H9 (cell line): ENCODE results near the gene TLK1. TPM values are rescaled to one million over a fixed set of nuclear protein-coding genes. Genes with fewer than 3 reads are reported as not detected.

ENCODE experiments used
- DNase-seq: peaks from one replicate; pipeline ENCODE4 v3.0.0-alpha.2; 2017
- H2AFZ ChIP-seq: one replicate; pipeline ENCODE4 v1.6.1; 2013; ENCODE audit warnings: mild to moderate bottlenecking, low read length, control low read depth, moderate library complexity
- H2AK5ac ChIP-seq: 2 replicates; pipeline ENCODE4 v1.6.1; 2013; ENCODE audit warnings: low read length, control low read depth, mixed read lengths; ENCODE audit not compliant: insufficient read length
- H2BK120ac ChIP-seq: one replicate; pipeline ENCODE4 v1.6.1; 2013; ENCODE audit warnings: low read depth, mild to moderate bottlenecking, low read length, control low read depth, inconsistent platforms; ENCODE audit not compliant: poor library complexity, severe bottlenecking
- H2BK12ac ChIP-seq: 2 replicates; pipeline ENCODE4 v1.6.1; 2013; ENCODE audit warnings: low read length, control low read depth, mixed read lengths, low read depth; ENCODE audit not compliant: insufficient read length
- H2BK15ac ChIP-seq: 2 replicates; pipeline ENCODE4 v1.6.1; 2013; ENCODE audit warnings: low read depth, low read length, control low read depth
- H2BK20ac ChIP-seq: one replicate; pipeline ENCODE4 v1.6.1; 2013; ENCODE audit warnings: low read depth, mild to moderate bottlenecking, low read length, control low read depth, inconsistent platforms; ENCODE audit not compliant: poor library complexity, severe bottlenecking
- H2BK5ac ChIP-seq: 2 replicates; pipeline ENCODE4 v1.6.1; 2013; ENCODE audit warnings: low read length, control low read depth, mixed read lengths; ENCODE audit not compliant: insufficient read length
- H3K14ac ChIP-seq: 2 replicates; pipeline ENCODE4 v1.6.1; 2013; ENCODE audit warnings: low read length, control low read depth; ENCODE audit not compliant: insufficient read depth
- H3K18ac ChIP-seq: 2 replicates; pipeline ENCODE4 v1.6.1; 2013; ENCODE audit warnings: low read depth, mild to moderate bottlenecking, mixed read lengths, low read length, control low read depth; ENCODE audit not compliant: insufficient read length
- H3K23ac ChIP-seq: 2 replicates; pipeline ENCODE4 v1.6.1; 2013; ENCODE audit warnings: low read length, control low read depth, mixed read lengths, low read depth; ENCODE audit not compliant: insufficient read length
- H3K23me2 ChIP-seq: 2 replicates; pipeline ENCODE4 v1.6.1; 2013; ENCODE audit warnings: low read depth, mild to moderate bottlenecking, mixed read lengths, low read length, control low read depth; ENCODE audit not compliant: insufficient read length, poor library complexity, severe bottlenecking
- H3K27ac ChIP-seq: 2 replicates; pipeline ENCODE4 v1.5.1; 2013; ENCODE audit warnings: low read length, control low read depth, mixed read lengths, low read depth; ENCODE audit not compliant: insufficient read length
- H3K27me3 ChIP-seq: 2 replicates; pipeline ENCODE4 v1.6.1; 2013; ENCODE audit warnings: low read length, control low read depth, inconsistent platforms; ENCODE audit not compliant: insufficient read depth
- H3K4ac ChIP-seq: 2 replicates; pipeline ENCODE4 v1.6.1; 2013; ENCODE audit warnings: low read depth, mild to moderate bottlenecking, control low read depth, inconsistent platforms, low read length, moderate library complexity
- H3K4me1 ChIP-seq: 2 replicates; pipeline ENCODE4 v1.6.1; 2013; ENCODE audit warnings: low read length, control low read depth, inconsistent platforms; ENCODE audit not compliant: insufficient read depth
- H3K4me2 ChIP-seq: 2 replicates; pipeline ENCODE4 v1.6.1; 2013; ENCODE audit warnings: low read length, control low read depth, mixed read lengths; ENCODE audit not compliant: insufficient read length, insufficient read depth
- H3K56ac ChIP-seq: 2 replicates; pipeline ENCODE4 v1.6.1; 2013; ENCODE audit warnings: low read depth, mild to moderate bottlenecking, mixed read lengths, low read length, control low read depth; ENCODE audit not compliant: insufficient read length
- H3K79me1 ChIP-seq: 2 replicates; pipeline ENCODE4 v1.6.1; 2013; ENCODE audit warnings: low read depth, mild to moderate bottlenecking, moderate library complexity, low read length, control low read depth, inconsistent platforms; ENCODE audit not compliant: insufficient read depth, poor library complexity, severe bottlenecking
- H3K79me2 ChIP-seq: 2 replicates; pipeline ENCODE4 v1.6.1; 2013; ENCODE audit warnings: low read length, control low read depth, inconsistent platforms; ENCODE audit not compliant: insufficient read depth
- H3K9ac ChIP-seq: 2 replicates; pipeline ENCODE4 v1.6.1; 2013; ENCODE audit warnings: low read length, control low read depth, mixed read lengths; ENCODE audit not compliant: insufficient read length; ENCODE audit errors: extremely low read depth
- H3K9me3 ChIP-seq: one replicate; pipeline ENCODE4 v1.6.1; 2013; ENCODE audit warnings: low read depth, low read length, inconsistent platforms; ENCODE audit not compliant: control insufficient read depth
- H3T11ph ChIP-seq: one replicate; pipeline ENCODE4 v1.6.1; 2013; ENCODE audit warnings: mild to moderate bottlenecking, low read length, control low read depth, inconsistent platforms
- H4K20me1 ChIP-seq: one replicate; pipeline ENCODE4 v1.6.1; 2013; ENCODE audit not compliant: control insufficient read depth, insufficient read length, insufficient read depth
- H4K5ac ChIP-seq: 2 replicates; pipeline ENCODE4 v1.6.1; 2013; ENCODE audit warnings: low read depth, mild to moderate bottlenecking, mixed read lengths, low read length, control low read depth; ENCODE audit not compliant: insufficient read length
- H4K8ac ChIP-seq: replicated peaks from 2 replicates; pipeline ENCODE4 v1.6.1; 2013; ENCODE audit warnings: low read length, control low read depth, mixed read lengths, low read depth; ENCODE audit not compliant: insufficient read length
- H4K91ac ChIP-seq: 2 replicates; pipeline ENCODE4 v1.6.1; 2013; ENCODE audit warnings: low read depth, mild to moderate bottlenecking, moderate library complexity, mixed read lengths, low read length, control low read depth; ENCODE audit not compliant: insufficient read length
- H3K27ac Mint-ChIP-seq, 3 experiments: 2 replicates in 2 of 3; 3 replicates in 1 of 3; pipeline ENCODE4 v1.8.0; 2020 to 2021; ENCODE audit warnings: mixed read lengths in 3 of 3, mild to moderate bottlenecking in 1 of 3, moderate library complexity in 1 of 3
- H3K27me3 Mint-ChIP-seq: 2 replicates; pipeline ENCODE4 v1.8.0; 2021; ENCODE audit warnings: low read depth, mild to moderate bottlenecking, moderate library complexity, mixed read lengths
- H3K36me3 Mint-ChIP-seq, 3 experiments: 2 replicates in 2 of 3; 3 replicates in 1 of 3; pipeline ENCODE4 v1.8.0; 2020 to 2021; ENCODE audit warnings: low read depth in 3 of 3, mixed read lengths in 3 of 3; ENCODE audit not compliant: insufficient read depth in 1 of 3
- H3K4me1 Mint-ChIP-seq, 2 experiments: 2 replicates each; pipeline ENCODE4 v1.8.0; 2020; ENCODE audit warnings: mixed read lengths in 2 of 2
- H3K4me3 Mint-ChIP-seq, 2 experiments: 2 replicates in 1 of 2; 3 replicates in 1 of 2; pipeline ENCODE4 v1.8.0; 2020 to 2021; ENCODE audit warnings: mild to moderate bottlenecking in 2 of 2, mixed read lengths in 2 of 2, moderate library complexity in 1 of 2
- H3K9me3 Mint-ChIP-seq, 2 experiments: 2 replicates in 1 of 2; 3 replicates in 1 of 2; pipeline ENCODE4 v1.8.0; 2020; ENCODE audit warnings: mild to moderate bottlenecking in 2 of 2, mixed read lengths in 2 of 2, moderate library complexity in 1 of 2
- WGBS: extraction: QIAGEN DNeasy Blood & Tissue Kit; methylation state at CpG from one replicate; pipeline ENCODE4 v1.1.7; 2013; ENCODE audit warnings: missing lambda C conversion rate, low lambda C conversion rate, mixed read lengths; ENCODE audit not compliant: insufficient read length; ENCODE audit errors: extremely low coverage; 5-methylcytosine and 5-hydroxymethylcytosine counted together
- total RNA-seq: library from RNA; stranded (reverse); gene quantifications from 2 replicates; pipeline ENCODE4 v1.2.1, GENCODE V29; 2021
- TF ChIP-seq, protein P1 (sequence below): fragments of 200-600 bp; sonication (generic); conservative IDR thresholded peaks from 3 replicates; pipeline ENCODE4 v1.8.0; 2021; ENCODE audit warnings: antibody characterized with exemption, mild to moderate bottlenecking

The TLK1 gene
- total RNA-seq, 1 experiment from 2014 or later = 112 TPM

DNA sequence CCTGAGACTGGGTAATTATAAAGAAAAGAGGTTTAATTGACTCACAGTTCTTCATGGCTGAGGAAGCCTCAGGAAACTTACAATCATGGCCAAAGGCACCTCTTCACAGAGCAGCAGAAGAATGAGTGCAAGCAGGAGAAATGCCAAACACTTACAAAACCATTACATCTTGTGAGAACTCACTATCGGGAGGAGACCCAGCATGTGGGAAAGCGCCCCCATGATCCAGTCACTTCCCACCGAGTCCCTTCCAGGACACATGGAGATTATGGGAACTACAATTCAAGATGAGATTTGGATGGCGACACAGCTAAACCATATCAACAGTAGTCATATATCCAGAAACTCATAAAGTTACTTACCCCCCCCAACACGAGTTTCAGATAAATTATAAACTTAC lies 28.6 kb downstream of the TLK1 start:
- Histone ChIP-seq H3K14ac (no peak overlapping the region), H2BK120ac (no peak overlapping the region), H3K9me3 (no peaks in the 10 kb centered on the region), H2BK20ac (no peak overlapping the region), H2BK5ac (no peak overlapping the region), H3K23ac (no peak overlapping the region), H3K4me1 (no peaks in the 10 kb centered on the region; the same call in 1 of the 2 replicates), H3K4ac (no peak overlapping the region), H4K5ac (no peak overlapping the region), H3K56ac (no peak overlapping the region), H4K20me1 (no peaks in the 10 kb centered on the region), H2AK5ac (no peak overlapping the region), H2BK15ac (no peak overlapping the region), H4K91ac (no peak overlapping the region), H3T11ph (no peak overlapping the region), H3K18ac (no peak overlapping the region), H3K79me1 (peaks cover 3% of the 10 kb centered on the region), H3K27ac (no peak overlapping the region), H3K27me3 (no peaks in the 10 kb centered on the region), H3K79me2 (peaks cover 43% of the 10 kb centered on the region; the same call in 1 of the 2 replicates), H3K9ac (no peak overlapping the region), H3K4me2 (no peak overlapping the region), H3K23me2 (no peaks in the 10 kb centered on the region), H4K8ac (no peak overlapping the region), H2BK12ac (no peak overlapping the region), H2AFZ (no peak overlapping the region)
- WGBS = no CpG with 5 or more reads among the region's 5 CpGs
- H3K4me3 Mint-ChIP-seq = no peak overlapping the region
- H3K27me3 Mint-ChIP-seq = no peaks in the 10 kb centered on the region
- peaks cover 41 to 45% of the 10 kb centered on the region in 2 experiments for H3K4me1 Mint-ChIP-seq
- TF ChIP-seq, protein P1, sequence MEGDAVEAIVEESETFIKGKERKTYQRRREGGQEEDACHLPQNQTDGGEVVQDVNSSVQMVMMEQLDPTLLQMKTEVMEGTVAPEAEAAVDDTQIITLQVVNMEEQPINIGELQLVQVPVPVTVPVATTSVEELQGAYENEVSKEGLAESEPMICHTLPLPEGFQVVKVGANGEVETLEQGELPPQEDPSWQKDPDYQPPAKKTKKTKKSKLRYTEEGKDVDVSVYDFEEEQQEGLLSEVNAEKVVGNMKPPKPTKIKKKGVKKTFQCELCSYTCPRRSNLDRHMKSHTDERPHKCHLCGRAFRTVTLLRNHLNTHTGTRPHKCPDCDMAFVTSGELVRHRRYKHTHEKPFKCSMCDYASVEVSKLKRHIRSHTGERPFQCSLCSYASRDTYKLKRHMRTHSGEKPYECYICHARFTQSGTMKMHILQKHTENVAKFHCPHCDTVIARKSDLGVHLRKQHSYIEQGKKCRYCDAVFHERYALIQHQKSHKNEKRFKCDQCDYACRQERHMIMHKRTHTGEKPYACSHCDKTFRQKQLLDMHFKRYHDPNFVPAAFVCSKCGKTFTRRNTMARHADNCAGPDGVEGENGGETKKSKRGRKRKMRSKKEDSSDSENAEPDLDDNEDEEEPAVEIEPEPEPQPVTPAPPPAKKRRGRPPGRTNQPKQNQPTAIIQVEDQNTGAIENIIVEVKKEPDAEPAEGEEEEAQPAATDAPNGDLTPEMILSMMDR = no peak
- H3K9me3 Mint-ChIP-seq = no peaks in the 10 kb centered on the region
- DNase-seq = no peak
- peak overlapping the region in 1 of 3 experiments; percentile 30; a peak in 2 of 7 replicates for H3K27ac Mint-ChIP-seq
- no peaks in the 10 kb centered on the region; a peak in 1 of 7 replicates for H3K36me3 Mint-ChIP-seq
